ENCODE measurements around the gene UNC5C.
"Not testable (repeated sequence)": the region's sequence is repeated elsewhere in the genome, so short reads cannot be mapped to it uniquely, and the experiment has no call there.

The UNC5C gene

GRCh38 chr4:95212692-95213091 is 336.1 kb downstream of the UNC5C start:
- no peak for DNase-seq

- DNase-seq: no peak
Observed at GRCh38 chr4:95209927-95210326, 338.8 kb downstream of the UNC5C start.

- DNase-seq: no peak
Observed at GRCh38 chr4:95204873-95205272, 343.9 kb downstream of the UNC5C start.

- DNase-seq: no peak
Observed at GRCh38 chr4:95204267-95204844, 344.4 kb downstream of the UNC5C start.

- no peak for DNase-seq
Observed at GRCh38 chr4:95198961-95199360, 349.8 kb downstream of the UNC5C start.

- no peak for DNase-seq
Observed at GRCh38 chr4:95197353-95197752, 351.4 kb downstream of the UNC5C start.

GRCh38 chr4:95193391-95194224 is 355.2 kb downstream of the UNC5C start:
- no peak for DNase-seq

GRCh38 chr4:95191537-95191936 is 357.2 kb downstream of the UNC5C start:
- DNase-seq: no peak

- no peak for DNase-seq
Observed at GRCh38 chr4:95190751-95191436, 357.9 kb downstream of the UNC5C start.

- no peak for DNase-seq
Observed at GRCh38 chr4:95188701-95189370, 359.9 kb downstream of the UNC5C start.

- DNase-seq: no peak
Observed at GRCh38 chr4:95186666-95187065, 362.1 kb downstream of the UNC5C start.

GRCh38 chr4:95183656-95184408 is 364.9 kb downstream of the UNC5C start:
- DNase-seq: no peak

- DNase-seq: no peak
Observed at GRCh38 chr4:95181996-95182306, 366.8 kb downstream of the UNC5C start.

GRCh38 chr4:95181243-95181995 is 367.4 kb downstream of the UNC5C start:
- DNase-seq: peak; percentile 32

GRCh38 chr4:95180531-95181242 is 368.1 kb downstream of the UNC5C start:
- DNase-seq: no peak

- no peak for DNase-seq
Observed at GRCh38 chr4:95178938-95179337, 369.8 kb downstream of the UNC5C start.

GRCh38 chr4:95171377-95171776 is 377.4 kb downstream of the UNC5C start:
- not testable (repeated sequence) for DNase-seq

- DNase-seq: no peak
Observed at GRCh38 chr4:95170176-95170575, 378.6 kb downstream of the UNC5C start.

GRCh38 chr4:95167805-95168204 is 381.0 kb downstream of the UNC5C start:
- DNase-seq: no peak

- no peak for DNase-seq
Observed at GRCh38 chr4:95165926-95166524, 382.7 kb downstream of the UNC5C start.

- DNase-seq: no peak
Observed at GRCh38 chr4:95162867-95163266, 385.9 kb downstream of the UNC5C start.

Measured in stimulated activated CD8-positive, alpha-beta memory T cell treated with anti-CD3 and anti-CD28 coated beads, Interleukin-4, amount 100 ng/mL, for 48 hours (primary cell).